ENCODE data around the gene SERPINB4.

Gene SERPINB4

GRCh38 chr18:63596964-63597363, 47.1 kb downstream of the SERPINB4 start:
- DNase-seq (ENCODE audit: insufficient read length, low spot score) (no peak), FAIRE-seq (no peak)
- no peak for TF ChIP-seq POLR2A (IDR thresholded peaks at IDR 0.05; ENCODE audit: low read depth, low read length)
- no peak for TF ChIP-seq POU2F2 (IDR thresholded peaks at IDR 0.05; ENCODE audit: low read depth, low read length)
- no peak for TF ChIP-seq POLR2AphosphoS5 (IDR thresholded peaks at IDR 0.05; ENCODE audit: low read depth, low read length)

- no peak for DNase-seq (ENCODE audit: insufficient read length, low spot score)
- FAIRE-seq: no peak
These were observed 51.6 kb downstream of the SERPINB4 start for GRCh38 chr18:63592471-63592870.

GRCh38 chr18:63591725-63592124, 52.3 kb downstream of the SERPINB4 start:
- no peak for FAIRE-seq
- no peak for TF ChIP-seq SPI1 (IDR thresholded peaks at IDR 0.05; ENCODE audit: low read depth, low read length)
- no peak for TF ChIP-seq POLR2A (IDR thresholded peaks at IDR 0.05; ENCODE audit: low read depth, low read length)
- no peak for TF ChIP-seq POU2F2 (IDR thresholded peaks at IDR 0.05; ENCODE audit: low read depth, low read length)
- DNase-seq (ENCODE audit: insufficient read length, low spot score): no peak

More at GRCh38 chr18:63592471-63592870, 51.6 kb downstream of the SERPINB4 start:
- TF ChIP-seq POLR2A (IDR thresholded peaks at IDR 0.05; ENCODE audit: low read depth, low read length) (no peak), POLR2AphosphoS5 (IDR thresholded peaks at IDR 0.05; ENCODE audit: low read depth, low read length) (no peak), SPI1 (IDR thresholded peaks at IDR 0.05; ENCODE audit: low read depth, low read length) (no peak), POU2F2 (IDR thresholded peaks at IDR 0.05; ENCODE audit: low read depth, low read length) (no peak), PAX5 (IDR thresholded peaks at IDR 0.05; ENCODE audit: insufficient read depth, low read length, severe bottlenecking) (no peak), TAF1 (IDR thresholded peaks at IDR 0.05; ENCODE audit: low read depth, low read length) (no peak)

DNA sequence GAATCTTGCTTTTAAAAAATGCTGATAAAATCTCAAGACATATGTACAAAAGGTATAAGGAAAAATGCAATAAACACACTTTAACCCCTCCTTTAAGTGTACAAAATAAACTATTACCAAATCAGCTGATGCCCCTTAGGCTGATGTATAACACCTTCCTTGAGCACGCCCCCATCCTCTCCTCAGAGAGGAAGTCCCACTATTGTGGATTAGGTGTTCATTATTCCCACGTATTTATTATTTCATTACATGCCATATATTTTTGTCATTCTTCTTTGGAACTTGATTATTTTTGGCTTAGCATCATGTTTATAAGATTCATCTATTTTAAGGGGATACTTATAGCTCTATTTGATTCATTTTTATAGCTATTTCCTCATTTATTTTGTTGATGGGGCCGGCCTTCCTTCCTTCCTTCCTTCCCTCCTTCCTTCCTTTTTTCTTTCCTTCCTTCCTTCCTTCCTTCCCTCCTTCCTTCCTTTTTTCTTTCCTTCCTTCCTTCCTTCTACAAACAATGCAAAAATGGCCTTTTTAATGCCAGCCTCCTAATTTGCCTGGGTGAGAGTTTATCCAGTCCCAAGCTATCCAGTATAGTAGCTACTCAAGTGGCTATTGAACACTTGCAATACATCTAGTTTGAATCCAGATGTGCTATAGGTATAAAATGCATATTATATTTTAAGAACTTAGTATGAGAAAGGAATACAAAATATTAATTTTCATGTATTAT, 52.9 kb downstream of the SERPINB4 start:
- TF ChIP-seq POU2F2 (IDR thresholded peaks at IDR 0.05; ENCODE audit: low read depth, low read length) (no peak), SPI1 (IDR thresholded peaks at IDR 0.05; ENCODE audit: low read depth, low read length) (no peak), POLR2AphosphoS5 (IDR thresholded peaks at IDR 0.05; ENCODE audit: low read depth, low read length) (no peak), POLR2A (IDR thresholded peaks at IDR 0.05; ENCODE audit: low read depth, low read length) (no peak), TAF1 (IDR thresholded peaks at IDR 0.05; ENCODE audit: low read depth, low read length) (no peak), PAX5 (IDR thresholded peaks at IDR 0.05; ENCODE audit: insufficient read depth, low read length, severe bottlenecking) (no peak)
- no peak for DNase-seq (ENCODE audit: insufficient read length, low spot score)
- no peak for FAIRE-seq

DNA sequence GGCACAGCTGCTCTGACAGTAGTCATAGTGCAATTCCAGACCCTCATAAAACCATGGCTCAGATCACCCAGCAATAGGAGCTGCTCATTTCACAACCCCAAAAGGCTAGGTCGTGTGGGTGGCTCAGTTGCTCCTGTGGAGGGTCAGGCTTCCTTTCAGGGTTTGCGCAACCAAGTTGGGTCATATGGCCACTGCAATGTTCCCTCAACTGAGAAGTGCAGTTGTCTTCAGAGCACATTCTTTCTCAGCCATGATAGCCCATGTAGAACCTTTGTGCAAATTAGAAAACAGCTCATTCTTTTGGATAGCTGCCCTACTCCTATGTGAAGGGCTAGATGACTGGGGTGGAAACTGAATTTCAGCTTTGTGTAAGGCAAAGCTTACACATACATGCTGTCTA, 53.7 kb downstream of the SERPINB4 start:
- FAIRE-seq: no peak
- no peak for TF ChIP-seq POU2F2 (IDR thresholded peaks at IDR 0.05; ENCODE audit: low read depth, low read length)
- TF ChIP-seq TAF1 (IDR thresholded peaks at IDR 0.05; ENCODE audit: low read depth, low read length): no peak
- TF ChIP-seq SPI1 (IDR thresholded peaks at IDR 0.05; ENCODE audit: low read depth, low read length): no peak
- no peak for TF ChIP-seq POLR2AphosphoS5 (IDR thresholded peaks at IDR 0.05; ENCODE audit: low read depth, low read length)
- no peak for TF ChIP-seq POLR2A (IDR thresholded peaks at IDR 0.05; ENCODE audit: low read depth, low read length)
- TF ChIP-seq PAX5 (IDR thresholded peaks at IDR 0.05; ENCODE audit: insufficient read depth, low read length, severe bottlenecking): no peak
- no peak for DNase-seq (ENCODE audit: insufficient read length, low spot score)

GRCh38 chr18:63588909-63589308, 55.1 kb downstream of the SERPINB4 start:
- FAIRE-seq (no peak), DNase-seq (ENCODE audit: insufficient read length, low spot score) (no peak)

More at GRCh38 chr18:63588909-63589308, 55.1 kb downstream of the SERPINB4 start:
- TF ChIP-seq SPI1 (IDR thresholded peaks at IDR 0.05; ENCODE audit: low read depth, low read length): no peak
- no peak for TF ChIP-seq TAF1 (IDR thresholded peaks at IDR 0.05; ENCODE audit: low read depth, low read length)

Data from GM12891 (cell line).